Measurements from ENCODE around the gene PATE4.

Gene PATE4

GRCh38 chr11:125887373-125888324 is 54.5 kb downstream of the PATE4 start, which contains the start of gene HYLS1:
Gene HYLS1 (plus strand): TSS chr11:125887668. CDS start chr11:125899369, 11,701 bp downstream.
- DNase-seq (ENCODE audit: low spot score) = peak; percentile 65
